Middle frontal gyrus (tissue), 1 donor: Measurements from ENCODE around the gene PTRH1.

ENCODE experiments used
- DNase-seq: peaks from one replicate; pipeline ENCODE4 v3.0.0-alpha.2; 2015; ENCODE audit warnings: low spot score; ENCODE audit errors: extremely low spot score

Gene PTRH1

GRCh38 chr9:127697575-127697974 lies 17.9 kb downstream of the PTRH1 start:
- no peak for DNase-seq

- DNase-seq: no peak
Observed at GRCh38 chr9:127694890-127695720, 20.4 kb downstream of the PTRH1 start.

GRCh38 chr9:127693697-127694096 lies 21.8 kb downstream of the PTRH1 start:
- DNase-seq: no peak

- DNase-seq: no peak
Observed at GRCh38 chr9:127693143-127693542, 22.3 kb downstream of the PTRH1 start.

GRCh38 chr9:127692071-127692470 lies 23.4 kb downstream of the PTRH1 start:
- DNase-seq: no peak

GRCh38 chr9:127690735-127691134 lies 24.7 kb downstream of the PTRH1 start:
- no peak for DNase-seq

- no peak for DNase-seq
Observed at GRCh38 chr9:127689329-127690000, 26.0 kb downstream of the PTRH1 start.

GRCh38 chr9:127686461-127687393 lies 28.7 kb downstream of the PTRH1 start:
- DNase-seq: no peak

- no peak for DNase-seq
Observed at GRCh38 chr9:127684576-127684975, 30.9 kb downstream of the PTRH1 start.

- DNase-seq: no peak
Observed at GRCh38 chr9:127683723-127684122, 31.7 kb downstream of the PTRH1 start.

- no peak for DNase-seq
Observed at GRCh38 chr9:127682351-127683136, 32.9 kb downstream of the PTRH1 start.

GRCh38 chr9:127680846-127681245 lies 34.6 kb downstream of the PTRH1 start:
- DNase-seq: no peak

- peak; percentile 50 for DNase-seq
Observed at GRCh38 chr9:127680226-127680625, 35.2 kb downstream of the PTRH1 start.

- no peak for DNase-seq
Observed at GRCh38 chr9:127679506-127679905, 36.0 kb downstream of the PTRH1 start.

GRCh38 chr9:127676638-127677037 lies 38.8 kb downstream of the PTRH1 start:
- no peak for DNase-seq

- DNase-seq: no peak
Observed at GRCh38 chr9:127673234-127673633, 42.2 kb downstream of the PTRH1 start.

- no peak for DNase-seq
Observed at GRCh38 chr9:127667906-127668305, 47.6 kb downstream of the PTRH1 start.

- no peak for DNase-seq
Observed at GRCh38 chr9:127667127-127667844, 48.2 kb downstream of the PTRH1 start.

GRCh38 chr9:127664678-127665507 lies 50.6 kb downstream of the PTRH1 start:
- DNase-seq: no peak
